ENCODE measurements around the gene SLC22A7.

The SLC22A7 gene

GRCh38 chr6:43283514-43283901 is 14.6 kb upstream of the SLC22A7 start:
- no peak for DNase-seq (ENCODE audit: low spot score)

GRCh38 chr6:43283905-43284304 is 14.2 kb upstream of the SLC22A7 start:
- DNase-seq (ENCODE audit: low spot score): no peak

- DNase-seq (ENCODE audit: low spot score): no peak
Measured at GRCh38 chr6:43284991-43285781, 12.9 kb upstream of the SLC22A7 start.

- DNase-seq (ENCODE audit: low spot score): no peak
Measured at GRCh38 chr6:43285832-43286231, 12.2 kb upstream of the SLC22A7 start.

- DNase-seq (ENCODE audit: low spot score): no peak
Measured at GRCh38 chr6:43286456-43286979, 11.5 kb upstream of the SLC22A7 start.

- DNase-seq (ENCODE audit: low spot score): no peak
Measured at GRCh38 chr6:43286980-43287716, 10.9 kb upstream of the SLC22A7 start.

- DNase-seq (ENCODE audit: low spot score): no peak
Measured at GRCh38 chr6:43287717-43288679, 10.1 kb upstream of the SLC22A7 start.

GRCh38 chr6:43290339-43290904 is 7.6 kb upstream of the SLC22A7 start:
- DNase-seq (ENCODE audit: low spot score): no peak

- peak; percentile 54 for DNase-seq (ENCODE audit: low spot score)
Measured at GRCh38 chr6:43290905-43291355, 7.1 kb upstream of the SLC22A7 start.

GRCh38 chr6:43291708-43292107 is 6.4 kb upstream of the SLC22A7 start:
- DNase-seq (ENCODE audit: low spot score): no peak

GRCh38 chr6:43292341-43292740 is 5.7 kb upstream of the SLC22A7 start:
- DNase-seq (ENCODE audit: low spot score): no peak

- DNase-seq (ENCODE audit: low spot score): no peak
Measured at GRCh38 chr6:43292763-43293318, 5.2 kb upstream of the SLC22A7 start.

GRCh38 chr6:43293698-43294097 is 4.4 kb upstream of the SLC22A7 start:
- DNase-seq (ENCODE audit: low spot score): no peak

- DNase-seq (ENCODE audit: low spot score): no peak
Measured at GRCh38 chr6:43294536-43294935, 3.5 kb upstream of the SLC22A7 start.

- DNase-seq (ENCODE audit: low spot score): no peak
Measured at GRCh38 chr6:43295456-43295855, 2.6 kb upstream of the SLC22A7 start.

GRCh38 chr6:43296780-43297497 is 1.1 kb upstream of the SLC22A7 start:
- DNase-seq (ENCODE audit: low spot score): no peak

GRCh38 chr6:43298565-43299337 is 691 bp downstream of the SLC22A7 start:
- no peak for DNase-seq (ENCODE audit: low spot score)

- DNase-seq (ENCODE audit: low spot score): no peak
Measured at GRCh38 chr6:43299338-43300293, 1.6 kb downstream of the SLC22A7 start.
